Ishikawa (cell line): ENCODE data around the gene GLCCI1.

Experiments used
- EP300 ChIP-seq: IDR thresholded peaks from 2 replicates; pipeline ENCODE4 v1.6.1; 2012; ENCODE audit warnings: borderline replicate concordance
- FOXM1 ChIP-seq: IDR thresholded peaks from 2 replicates; pipeline ENCODE4 v1.6.1; 2012; ENCODE audit warnings: low read depth, borderline replicate concordance
- NFIC ChIP-seq: IDR thresholded peaks from 2 replicates; pipeline ENCODE4 v1.6.1; 2012

- TF ChIP-seq FOXM1 (no peak), EP300 (no peak), NFIC (no peak)
Measured at GRCh38 chr7:7972922-7973594, 4.5 kb downstream of the GLCCI1 start.
